ENCODE data around the gene HOXA3. TPM values are rescaled to one million over a fixed set of nuclear protein-coding genes. Genes with fewer than 3 reads are reported as not detected.

Gene HOXA3
- total and polyA plus RNA-seq, 2 of the 8 experiments (the other 6 are each of a cell fraction or from before 2014, with no cell fraction given) = not detected

DNA sequence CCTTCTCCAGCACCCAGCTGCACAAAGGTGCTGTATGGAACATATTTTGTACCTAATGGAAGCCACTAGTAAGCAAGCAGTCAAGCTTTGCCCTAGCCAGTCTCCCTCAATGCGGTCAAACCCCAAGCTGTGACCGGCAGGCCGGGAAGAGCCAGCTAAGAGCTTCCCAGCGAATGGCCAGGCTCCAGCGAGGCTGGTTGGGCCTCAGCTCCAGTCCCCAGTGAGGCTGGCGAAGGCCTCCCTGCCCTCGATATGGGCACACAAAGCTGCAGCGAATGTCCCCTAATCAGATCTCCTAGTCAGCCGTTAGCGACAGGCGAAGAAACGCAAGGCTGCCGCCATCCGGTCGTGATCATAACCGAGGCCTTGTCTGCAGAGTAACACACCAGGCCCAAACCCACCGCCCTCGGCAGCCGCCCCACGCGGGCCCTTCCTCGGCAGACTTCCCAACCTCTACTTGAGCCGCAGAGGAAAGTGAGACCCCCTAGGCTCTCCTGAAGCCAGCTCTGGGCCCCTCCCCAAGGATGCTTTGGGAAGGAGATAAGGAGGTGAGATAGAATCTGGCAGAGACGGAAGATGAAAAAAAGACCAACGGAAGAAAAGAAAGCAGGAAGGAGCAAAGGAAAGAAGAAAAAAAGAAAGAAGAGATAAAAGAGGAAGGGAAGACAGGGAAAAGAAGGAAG lies 16.0 kb upstream of the HOXA3 start (continued):
- TF ChIP-seq EZH2 (IDR thresholded peaks at IDR 0.05; ENCODE audit: low read depth, low read length, severe bottlenecking) (peak; percentile 78), BRCA1 (IDR thresholded peaks at IDR 0.05; ENCODE audit: low read depth, low read length) (no peak), YY1 (IDR thresholded peaks at IDR 0.05; ENCODE audit: low read depth, low read length) (no peak), ASH2L (IDR thresholded peaks at IDR 0.05; ENCODE audit: low read length) (no peak)
- TF ChIP-seq, protein P1, sequence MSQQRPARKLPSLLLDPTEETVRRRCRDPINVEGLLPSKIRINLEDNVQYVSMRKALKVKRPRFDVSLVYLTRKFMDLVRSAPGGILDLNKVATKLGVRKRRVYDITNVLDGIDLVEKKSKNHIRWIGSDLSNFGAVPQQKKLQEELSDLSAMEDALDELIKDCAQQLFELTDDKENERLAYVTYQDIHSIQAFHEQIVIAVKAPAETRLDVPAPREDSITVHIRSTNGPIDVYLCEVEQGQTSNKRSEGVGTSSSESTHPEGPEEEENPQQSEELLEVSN (IDR thresholded peaks at IDR 0.05) = no peak
